ENCODE measurements around the gene MTOR.
"Not testable (repeated sequence)": the region's sequence is repeated elsewhere in the genome, so short reads cannot be mapped to it uniquely, and the experiment has no call there.

DNA sequence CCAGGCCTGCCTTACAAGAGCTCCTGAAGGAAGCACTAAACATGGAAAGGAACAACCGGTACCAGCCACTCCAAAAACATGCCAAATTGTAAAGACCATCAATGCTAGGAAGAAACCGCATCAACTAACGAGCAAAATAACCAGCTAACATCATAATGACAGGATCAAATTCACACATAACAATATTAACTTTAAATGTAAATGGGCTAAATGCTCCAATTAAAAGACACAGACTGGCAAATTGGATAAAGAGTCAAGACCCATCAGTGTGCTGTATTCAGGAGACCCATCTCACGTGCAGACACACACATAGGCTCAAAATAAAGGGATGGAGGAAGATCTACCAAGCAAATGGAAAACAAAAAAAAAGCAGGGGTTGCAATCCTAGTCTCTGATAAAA is 99.6 kb downstream of the MTOR start:
- TF ChIP-seq, protein P1, sequence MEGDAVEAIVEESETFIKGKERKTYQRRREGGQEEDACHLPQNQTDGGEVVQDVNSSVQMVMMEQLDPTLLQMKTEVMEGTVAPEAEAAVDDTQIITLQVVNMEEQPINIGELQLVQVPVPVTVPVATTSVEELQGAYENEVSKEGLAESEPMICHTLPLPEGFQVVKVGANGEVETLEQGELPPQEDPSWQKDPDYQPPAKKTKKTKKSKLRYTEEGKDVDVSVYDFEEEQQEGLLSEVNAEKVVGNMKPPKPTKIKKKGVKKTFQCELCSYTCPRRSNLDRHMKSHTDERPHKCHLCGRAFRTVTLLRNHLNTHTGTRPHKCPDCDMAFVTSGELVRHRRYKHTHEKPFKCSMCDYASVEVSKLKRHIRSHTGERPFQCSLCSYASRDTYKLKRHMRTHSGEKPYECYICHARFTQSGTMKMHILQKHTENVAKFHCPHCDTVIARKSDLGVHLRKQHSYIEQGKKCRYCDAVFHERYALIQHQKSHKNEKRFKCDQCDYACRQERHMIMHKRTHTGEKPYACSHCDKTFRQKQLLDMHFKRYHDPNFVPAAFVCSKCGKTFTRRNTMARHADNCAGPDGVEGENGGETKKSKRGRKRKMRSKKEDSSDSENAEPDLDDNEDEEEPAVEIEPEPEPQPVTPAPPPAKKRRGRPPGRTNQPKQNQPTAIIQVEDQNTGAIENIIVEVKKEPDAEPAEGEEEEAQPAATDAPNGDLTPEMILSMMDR (IDR thresholded peaks at IDR 0.05): not testable (repeated sequence)
- not testable (repeated sequence) for TF ChIP-seq EP300, POLR2AphosphoS5 (IDR thresholded peaks at IDR 0.05)
